Measurements from ENCODE around the gene SCYGR8. TPM values are rescaled to one million over a fixed set of nuclear protein-coding genes. Genes with fewer than 3 reads are reported as not detected.

The SCYGR8 gene
- polyA plus RNA-seq: not detected

DNA sequence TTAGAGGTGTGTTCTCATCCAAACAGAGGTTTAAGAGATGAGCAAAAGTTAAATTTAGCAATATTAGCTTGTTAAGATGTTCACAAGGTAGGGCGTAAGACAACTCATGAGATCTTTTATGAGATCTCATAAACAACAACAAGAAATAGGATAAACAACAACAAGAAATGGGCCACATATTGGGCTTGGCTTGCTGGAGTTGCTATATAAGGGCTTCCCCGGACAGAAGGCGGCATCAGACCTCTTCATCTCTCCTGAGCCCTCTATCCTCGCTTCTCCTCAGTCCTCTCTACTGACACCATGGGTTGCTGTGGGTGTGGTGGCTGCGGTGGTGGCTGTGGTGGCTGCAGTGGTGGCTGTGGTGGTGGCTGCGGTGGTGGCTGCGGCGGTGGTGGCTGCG lies at the start of gene SCYGR8:
SCYGR8 (plus strand) TSS at position 301 of the 400 bp plus-strand sequence; CDS start at position 301, 0 bp downstream.
- no peaks in the 10 kb centered on the region for H3K27me3 ChIP-seq (ENCODE audit: control insufficient read depth in 1 of 2, insufficient read depth in 2 of 2, low read length in 2 of 2)
- H3K4me1 ChIP-seq (ENCODE audit: control insufficient read depth in 2 of 2, insufficient read depth in 2 of 2, low read length in 1 of 2): no peaks in the 10 kb centered on the region
- no peak within 1 kb of the TSS for H3K4me3 ChIP-seq (ENCODE audit: low read depth in 1 of 2, low read length in 2 of 2)
- WGBS, 2 donors: 88 to 95% methylated on average over 5 of the region's 9 CpGs
- H3K36me3 ChIP-seq (ENCODE audit: control insufficient read depth in 2 of 2, insufficient read depth in 2 of 2, low read length in 1 of 2): no peaks in the 10 kb centered on the region
- H3K9me3 ChIP-seq (ENCODE audit: control insufficient read depth in 2 of 2, insufficient read depth in 1 of 2, low read depth in 1 of 2, low read length in 1 of 2): no peaks in the 10 kb centered on the region
- H3K27ac ChIP-seq (ENCODE audit: low read depth in 2 of 2, low read length in 1 of 2): no peak within 1 kb of the TSS

GRCh38 chr2:227696990-227697679 lies 48.6 kb upstream of the SCYGR8 start:
- no peak overlapping the region for H3K4me3 ChIP-seq (ENCODE audit: low read depth in 1 of 2, low read length in 2 of 2)
- no peaks in the 10 kb centered on the region for H3K4me1 ChIP-seq (ENCODE audit: control insufficient read depth in 2 of 2, insufficient read depth in 2 of 2, low read length in 1 of 2)
- H3K36me3 ChIP-seq (ENCODE audit: control insufficient read depth in 2 of 2, insufficient read depth in 2 of 2, low read length in 1 of 2): no peaks in the 10 kb centered on the region
- 51 to 53% methylated on average over 2 of the region's 2 CpGs for WGBS, 2 donors
- H3K9me3 ChIP-seq (ENCODE audit: control insufficient read depth in 2 of 2, insufficient read depth in 1 of 2, low read depth in 1 of 2, low read length in 1 of 2): no peaks in the 10 kb centered on the region
- no peaks in the 10 kb centered on the region for H3K27me3 ChIP-seq (ENCODE audit: control insufficient read depth in 1 of 2, insufficient read depth in 2 of 2, low read length in 2 of 2)
- H3K27ac ChIP-seq (ENCODE audit: low read depth in 2 of 2, low read length in 1 of 2): no peak overlapping the region

- Histone ChIP-seq H3K4me1 (ENCODE audit: control insufficient read depth in 2 of 2, insufficient read depth in 2 of 2, low read length in 1 of 2) (no peaks in the 10 kb centered on the region), H3K9me3 (ENCODE audit: control insufficient read depth in 2 of 2, insufficient read depth in 1 of 2, low read depth in 1 of 2, low read length in 1 of 2) (no peaks in the 10 kb centered on the region), H3K4me3 (ENCODE audit: low read depth in 1 of 2, low read length in 2 of 2) (no peak overlapping the region), H3K27me3 (ENCODE audit: control insufficient read depth in 1 of 2, insufficient read depth in 2 of 2, low read length in 2 of 2) (no peaks in the 10 kb centered on the region), H3K27ac (ENCODE audit: low read depth in 2 of 2, low read length in 1 of 2) (no peak overlapping the region), H3K36me3 (ENCODE audit: control insufficient read depth in 2 of 2, insufficient read depth in 2 of 2, low read length in 1 of 2) (no peaks in the 10 kb centered on the region)
- 59 to 77% methylated on average over 3 of the region's 3 CpGs for WGBS, 2 donors
Observed at GRCh38 chr2:227701556-227701955, 44.1 kb upstream of the SCYGR8 start.

DNA sequence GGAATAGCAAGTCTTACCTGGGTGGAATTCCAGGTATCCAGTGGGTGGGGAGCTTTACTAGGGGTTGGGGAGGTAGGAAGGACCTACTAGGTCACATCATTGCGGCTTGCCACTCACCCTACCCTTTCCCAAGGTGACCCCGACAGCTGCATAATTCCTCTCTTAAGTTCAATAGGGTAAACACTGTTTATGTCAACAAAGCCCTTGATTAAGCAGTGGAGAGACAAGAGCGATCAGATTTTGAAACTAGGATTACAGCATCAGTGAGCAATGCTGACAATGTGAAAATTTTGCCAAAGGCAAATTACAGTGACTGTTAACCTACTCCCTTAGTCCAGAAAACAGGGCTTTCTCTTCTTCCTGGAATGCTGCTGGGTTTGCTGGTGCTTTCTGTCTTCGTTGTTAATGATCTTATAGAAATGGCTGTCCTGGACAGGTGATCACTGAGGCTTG lies 42.4 kb upstream of the SCYGR8 start:
- WGBS, 2 donors: 25 to 28% methylated on average over 4 of the region's 4 CpGs
- no peaks in the 10 kb centered on the region for H3K36me3 ChIP-seq (ENCODE audit: control insufficient read depth in 2 of 2, insufficient read depth in 2 of 2, low read length in 1 of 2)
- no peaks in the 10 kb centered on the region for H3K9me3 ChIP-seq (ENCODE audit: control insufficient read depth in 2 of 2, insufficient read depth in 1 of 2, low read depth in 1 of 2, low read length in 1 of 2)
- no peaks in the 10 kb centered on the region for H3K4me1 ChIP-seq (ENCODE audit: control insufficient read depth in 2 of 2, insufficient read depth in 2 of 2, low read length in 1 of 2)
- H3K27ac ChIP-seq (ENCODE audit: low read depth in 2 of 2, low read length in 1 of 2): no peak overlapping the region
- no peak overlapping the region for H3K4me3 ChIP-seq (ENCODE audit: low read depth in 1 of 2, low read length in 2 of 2)
- no peaks in the 10 kb centered on the region for H3K27me3 ChIP-seq (ENCODE audit: control insufficient read depth in 1 of 2, insufficient read depth in 2 of 2, low read length in 2 of 2)

DNA sequence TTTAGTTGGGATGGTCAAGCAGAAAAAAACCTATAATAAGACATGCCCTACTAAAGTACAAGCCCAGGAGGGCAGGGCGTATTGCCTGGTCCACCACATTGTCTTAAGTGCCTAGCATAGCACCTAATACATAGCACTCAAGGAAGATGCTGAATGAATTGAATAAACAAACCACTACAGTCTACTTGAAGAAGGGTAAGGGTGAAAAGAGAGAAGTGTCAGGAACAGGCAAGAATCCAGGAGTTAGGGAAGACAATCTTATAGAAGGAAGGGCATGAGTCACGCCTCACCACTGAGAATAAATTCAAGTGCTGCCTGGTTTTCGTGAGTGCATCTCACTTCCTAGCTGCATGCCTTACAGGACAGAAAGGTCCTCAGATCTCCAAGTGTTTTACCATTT lies 41.7 kb upstream of the SCYGR8 start:
- 65 to 67% methylated on average over 3 of the region's 3 CpGs for WGBS, 2 donors
- Histone ChIP-seq H3K4me1 (ENCODE audit: control insufficient read depth in 2 of 2, insufficient read depth in 2 of 2, low read length in 1 of 2) (no peaks in the 10 kb centered on the region), H3K27me3 (ENCODE audit: control insufficient read depth in 1 of 2, insufficient read depth in 2 of 2, low read length in 2 of 2) (no peaks in the 10 kb centered on the region), H3K27ac (ENCODE audit: low read depth in 2 of 2, low read length in 1 of 2) (no peak overlapping the region), H3K4me3 (ENCODE audit: low read depth in 1 of 2, low read length in 2 of 2) (no peak overlapping the region), H3K36me3 (ENCODE audit: control insufficient read depth in 2 of 2, insufficient read depth in 2 of 2, low read length in 1 of 2) (no peaks in the 10 kb centered on the region), H3K9me3 (ENCODE audit: control insufficient read depth in 2 of 2, insufficient read depth in 1 of 2, low read depth in 1 of 2, low read length in 1 of 2) (no peaks in the 10 kb centered on the region)

- Histone ChIP-seq H3K9me3 (ENCODE audit: control insufficient read depth in 2 of 2, insufficient read depth in 1 of 2, low read depth in 1 of 2, low read length in 1 of 2) (no peaks in the 10 kb centered on the region), H3K27ac (ENCODE audit: low read depth in 2 of 2, low read length in 1 of 2) (no peak overlapping the region), H3K27me3 (ENCODE audit: control insufficient read depth in 1 of 2, insufficient read depth in 2 of 2, low read length in 2 of 2) (no peaks in the 10 kb centered on the region), H3K36me3 (ENCODE audit: control insufficient read depth in 2 of 2, insufficient read depth in 2 of 2, low read length in 1 of 2) (no peaks in the 10 kb centered on the region), H3K4me3 (ENCODE audit: low read depth in 1 of 2, low read length in 2 of 2) (no peak overlapping the region), H3K4me1 (ENCODE audit: control insufficient read depth in 2 of 2, insufficient read depth in 2 of 2, low read length in 1 of 2) (no peaks in the 10 kb centered on the region)
- WGBS, 2 donors: 80 to 82% methylated on average over 4 of the region's 4 CpGs
Observed at GRCh38 chr2:227706859-227707258, 38.8 kb upstream of the SCYGR8 start.

- WGBS, 2 donors: 80 to 90% methylated on average over 6 of the region's 6 CpGs
- Histone ChIP-seq H3K36me3 (ENCODE audit: control insufficient read depth in 2 of 2, insufficient read depth in 2 of 2, low read length in 1 of 2) (no peaks in the 10 kb centered on the region), H3K27ac (ENCODE audit: low read depth in 2 of 2, low read length in 1 of 2) (no peak overlapping the region)
Observed at GRCh38 chr2:227707390-227707789, 38.3 kb upstream of the SCYGR8 start.

DNA sequence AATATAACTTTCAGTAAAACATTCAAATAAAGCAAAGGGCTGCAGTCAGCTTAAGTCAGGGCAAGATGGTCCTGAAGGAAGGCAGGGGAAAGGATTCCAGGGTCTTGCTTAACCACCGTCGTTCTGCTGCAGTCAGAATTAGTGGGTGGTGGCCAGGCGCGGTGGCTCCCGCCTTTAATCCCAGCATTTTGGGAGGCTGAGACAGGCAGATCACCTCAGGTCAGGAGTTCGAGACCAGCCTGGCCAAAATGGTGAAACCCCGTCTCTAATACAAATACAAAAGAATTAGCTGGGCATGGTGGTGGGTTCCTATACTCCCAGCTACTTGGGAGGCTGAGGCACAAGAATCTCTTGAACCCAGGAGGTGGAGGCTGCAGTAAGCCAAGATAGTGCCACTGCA lies 34.7 kb upstream of the SCYGR8 start:
- H3K9me3 ChIP-seq (ENCODE audit: control insufficient read depth in 2 of 2, insufficient read depth in 1 of 2, low read depth in 1 of 2, low read length in 1 of 2): no peaks in the 10 kb centered on the region
- no peaks in the 10 kb centered on the region for H3K36me3 ChIP-seq (ENCODE audit: control insufficient read depth in 2 of 2, insufficient read depth in 2 of 2, low read length in 1 of 2)
- H3K4me3 ChIP-seq (ENCODE audit: low read depth in 1 of 2, low read length in 2 of 2): no peak overlapping the region
- WGBS, 2 donors: 93% methylated on average over 7 of the region's 7 CpGs
- no peaks in the 10 kb centered on the region for H3K4me1 ChIP-seq (ENCODE audit: control insufficient read depth in 2 of 2, insufficient read depth in 2 of 2, low read length in 1 of 2)
- no peaks in the 10 kb centered on the region for H3K27me3 ChIP-seq (ENCODE audit: control insufficient read depth in 1 of 2, insufficient read depth in 2 of 2, low read length in 2 of 2)
- no peak overlapping the region for H3K27ac ChIP-seq (ENCODE audit: low read depth in 2 of 2, low read length in 1 of 2)

More at GRCh38 chr2:227707390-227707789, 38.3 kb upstream of the SCYGR8 start:
- Histone ChIP-seq H3K4me1 (ENCODE audit: control insufficient read depth in 2 of 2, insufficient read depth in 2 of 2, low read length in 1 of 2) (no peaks in the 10 kb centered on the region), H3K9me3 (ENCODE audit: control insufficient read depth in 2 of 2, insufficient read depth in 1 of 2, low read depth in 1 of 2, low read length in 1 of 2) (no peaks in the 10 kb centered on the region), H3K27me3 (ENCODE audit: control insufficient read depth in 1 of 2, insufficient read depth in 2 of 2, low read length in 2 of 2) (no peaks in the 10 kb centered on the region), H3K4me3 (ENCODE audit: low read depth in 1 of 2, low read length in 2 of 2) (no peak overlapping the region)

GRCh38 chr2:227713291-227713690 lies 32.4 kb upstream of the SCYGR8 start:
- 53 to 98% methylated on average over 1 of the region's 1 CpG for WGBS, 2 donors
- no peak overlapping the region for H3K4me3 ChIP-seq (ENCODE audit: low read depth in 1 of 2, low read length in 2 of 2)
- no peaks in the 10 kb centered on the region for H3K4me1 ChIP-seq (ENCODE audit: control insufficient read depth in 2 of 2, insufficient read depth in 2 of 2, low read length in 1 of 2)
- H3K27ac ChIP-seq (ENCODE audit: low read depth in 2 of 2, low read length in 1 of 2): no peak overlapping the region
- H3K36me3 ChIP-seq (ENCODE audit: control insufficient read depth in 2 of 2, insufficient read depth in 2 of 2, low read length in 1 of 2): no peaks in the 10 kb centered on the region
- H3K27me3 ChIP-seq (ENCODE audit: control insufficient read depth in 1 of 2, insufficient read depth in 2 of 2, low read length in 2 of 2): no peaks in the 10 kb centered on the region
- H3K9me3 ChIP-seq (ENCODE audit: control insufficient read depth in 2 of 2, insufficient read depth in 1 of 2, low read depth in 1 of 2, low read length in 1 of 2): no peaks in the 10 kb centered on the region

GRCh38 chr2:227716501-227716900 lies 29.2 kb upstream of the SCYGR8 start:
- Histone ChIP-seq H3K4me1 (ENCODE audit: control insufficient read depth in 2 of 2, insufficient read depth in 2 of 2, low read length in 1 of 2) (no peaks in the 10 kb centered on the region), H3K27ac (ENCODE audit: low read depth in 2 of 2, low read length in 1 of 2) (no peak overlapping the region), H3K9me3 (ENCODE audit: control insufficient read depth in 2 of 2, insufficient read depth in 1 of 2, low read depth in 1 of 2, low read length in 1 of 2) (no peaks in the 10 kb centered on the region), H3K36me3 (ENCODE audit: control insufficient read depth in 2 of 2, insufficient read depth in 2 of 2, low read length in 1 of 2) (no peaks in the 10 kb centered on the region), H3K4me3 (ENCODE audit: low read depth in 1 of 2, low read length in 2 of 2) (no peak overlapping the region), H3K27me3 (ENCODE audit: control insufficient read depth in 1 of 2, insufficient read depth in 2 of 2, low read length in 2 of 2) (no peaks in the 10 kb centered on the region)
- 96 to 98% methylated on average over 2 of the region's 2 CpGs for WGBS, 2 donors

Data from esophagus (tissue), 2 donors.